Mesendoderm (in vitro differentiated cells): Measurements from ENCODE around the gene GTPBP3.
A peak's percentile ranks its signal among the peaks of the same experiment; 100 is the strongest.

Experiments
- DNase-seq: peaks from one replicate; pipeline ENCODE4 v3.0.0; 2013
- H2AK5ac ChIP-seq: 2 replicates; pipeline ENCODE4 v1.6.1; 2013; ENCODE audit warnings: low read length, inconsistent platforms
- H2BK120ac ChIP-seq: 2 replicates; pipeline ENCODE4 v1.6.1; 2013; ENCODE audit warnings: low read depth, mild to moderate bottlenecking, low read length, moderate library complexity, mixed read lengths
- H2BK15ac ChIP-seq: replicated peaks from 2 replicates; pipeline ENCODE4 v1.6.1; 2013; ENCODE audit warnings: low read depth, mild to moderate bottlenecking, moderate library complexity
- H2BK5ac ChIP-seq: 2 replicates; pipeline ENCODE4 v1.6.1; 2013; ENCODE audit warnings: low read length, inconsistent platforms
- H3K18ac ChIP-seq: 2 replicates; pipeline ENCODE4 v1.6.1; 2013; ENCODE audit warnings: mild to moderate bottlenecking, low read length, mixed read lengths
- H3K23ac ChIP-seq: one replicate; pipeline ENCODE4 v1.6.1; 2013; ENCODE audit warnings: low read length
- H3K27ac ChIP-seq: 2 replicates; pipeline ENCODE4 v1.5.1; 2013; ENCODE audit warnings: low read depth, mild to moderate bottlenecking, inconsistent platforms, low read length, moderate library complexity
- H3K27me3 ChIP-seq: 2 replicates; pipeline ENCODE4 v1.6.1; 2013; ENCODE audit warnings: low read length, control low read depth, mild to moderate bottlenecking, inconsistent platforms; ENCODE audit not compliant: insufficient read depth, poor library complexity
- H3K36me3 ChIP-seq: 2 replicates; pipeline ENCODE4 v1.6.1; 2013; ENCODE audit warnings: low read length, inconsistent platforms; ENCODE audit not compliant: control insufficient read depth, insufficient read depth
- H3K4ac ChIP-seq: one replicate; pipeline ENCODE4 v1.6.1; 2013; ENCODE audit warnings: low read depth, mild to moderate bottlenecking, low read length, moderate library complexity
- H3K4me1 ChIP-seq: 2 replicates; pipeline ENCODE4 v1.6.1; 2013; ENCODE audit warnings: low read depth, low read length, inconsistent platforms; ENCODE audit not compliant: control insufficient read depth
- H3K4me2 ChIP-seq: 2 replicates; pipeline ENCODE4 v1.6.1; 2013; ENCODE audit warnings: low read length
- H3K4me3 ChIP-seq: 2 replicates; pipeline ENCODE4 v1.5.1; 2013; ENCODE audit warnings: mild to moderate bottlenecking, low read length
- H3K56ac ChIP-seq: one replicate; pipeline ENCODE4 v1.6.1; 2013; ENCODE audit warnings: low read length
- H3K79me1 ChIP-seq: 2 replicates; pipeline ENCODE4 v1.6.1; 2013; ENCODE audit warnings: low read length, inconsistent platforms
- H3K79me2 ChIP-seq: 2 replicates; pipeline ENCODE4 v1.6.1; 2013; ENCODE audit warnings: mild to moderate bottlenecking, low read length; ENCODE audit not compliant: control insufficient read depth, insufficient read depth
- H3K9ac ChIP-seq: 2 replicates; pipeline ENCODE4 v1.6.1; 2013; ENCODE audit warnings: low read length, inconsistent platforms
- H4K5ac ChIP-seq: one replicate; pipeline ENCODE4 v1.6.1; 2013; ENCODE audit warnings: low read length
- H4K8ac ChIP-seq: one replicate; pipeline ENCODE4 v1.6.1; 2013; ENCODE audit warnings: low read depth, mild to moderate bottlenecking, control low read depth, low read length, moderate library complexity
- WGBS: extraction: QIAGEN DNeasy Blood & Tissue Kit; methylation state at CpG from one replicate; pipeline ENCODE4 v1.1.7; 2013; ENCODE audit warnings: low lambda C conversion rate, missing lambda C conversion rate; ENCODE audit not compliant: insufficient coverage; ENCODE audit errors: extremely low coverage; 5-methylcytosine and 5-hydroxymethylcytosine counted together

The GTPBP3 gene

GRCh38 chr19:17389957-17390664, 52.8 kb downstream of the GTPBP3 start:
- H4K5ac ChIP-seq: no peak overlapping the region
- no peak for DNase-seq
- H3K4me1 ChIP-seq: no peaks in the 10 kb centered on the region
- H3K9ac ChIP-seq: peak overlapping the region; percentile 59
- no peaks in the 10 kb centered on the region for H3K36me3 ChIP-seq
- peak overlapping the region; percentile 81 for H3K56ac ChIP-seq
- H3K4me3 ChIP-seq: peak overlapping the region; percentile 32
- no peaks in the 10 kb centered on the region for H3K27me3 ChIP-seq
- no peak overlapping the region for H4K8ac ChIP-seq
- no peaks in the 10 kb centered on the region for H3K79me2 ChIP-seq
- no CpG with 5 or more reads among the region's 37 CpGs for WGBS
- peak overlapping the region; percentile 65 for H3K4me2 ChIP-seq
- no peak overlapping the region for H2BK120ac ChIP-seq
- H3K4ac ChIP-seq: no peak overlapping the region
- H3K79me1 ChIP-seq: no peaks in the 10 kb centered on the region
- no peak overlapping the region for H3K18ac ChIP-seq
- no peak overlapping the region for H3K23ac ChIP-seq
- H2AK5ac ChIP-seq: no peak overlapping the region
- no peak overlapping the region for H3K27ac ChIP-seq
- no peak overlapping the region for H2BK15ac ChIP-seq
- no peak overlapping the region for H2BK5ac ChIP-seq

- H2BK5ac ChIP-seq: no peak overlapping the region
- no peak overlapping the region for H3K27ac ChIP-seq
- WGBS: no CpG with 5 or more reads among the region's 50 CpGs
- no peak overlapping the region for H2BK15ac ChIP-seq
- H3K23ac ChIP-seq: no peak overlapping the region
- no peak overlapping the region for H3K4ac ChIP-seq
- H3K9ac ChIP-seq: peak overlapping the region; percentile 72
- peak overlapping the region; percentile 90 for H3K4me2 ChIP-seq
- H3K36me3 ChIP-seq: no peaks in the 10 kb centered on the region
- H4K8ac ChIP-seq: no peak overlapping the region
- peak overlapping the region; percentile 81 for H3K56ac ChIP-seq
- no peak overlapping the region for H4K5ac ChIP-seq
- no peak overlapping the region for H3K18ac ChIP-seq
- H3K4me1 ChIP-seq: no peaks in the 10 kb centered on the region
- no peak overlapping the region for H2BK120ac ChIP-seq
- H3K4me3 ChIP-seq: peak overlapping the region; percentile 32
- H3K79me2 ChIP-seq: no peaks in the 10 kb centered on the region
- H2AK5ac ChIP-seq: no peak overlapping the region
- DNase-seq: peak; percentile 95
- H3K79me1 ChIP-seq: no peaks in the 10 kb centered on the region
- no peaks in the 10 kb centered on the region for H3K27me3 ChIP-seq
These were observed 53.5 kb downstream of the GTPBP3 start for GRCh38 chr19:17390665-17391370.

- WGBS: no CpG with 5 or more reads among the region's 26 CpGs
- H3K27ac ChIP-seq: no peak overlapping the region
- no peak overlapping the region for H3K23ac ChIP-seq
- no peaks in the 10 kb centered on the region for H3K36me3 ChIP-seq
- no peaks in the 10 kb centered on the region for H3K27me3 ChIP-seq
- no peak overlapping the region for H4K8ac ChIP-seq
- no peak overlapping the region for H3K4ac ChIP-seq
- peak overlapping the region; percentile 30 for H3K4me3 ChIP-seq
- DNase-seq: no peak
- peak overlapping the region; percentile 90 for H3K4me2 ChIP-seq
- H3K18ac ChIP-seq: no peak overlapping the region
- H2BK120ac ChIP-seq: no peak overlapping the region
- no peaks in the 10 kb centered on the region for H3K79me2 ChIP-seq
- no peak overlapping the region for H4K5ac ChIP-seq
- peak overlapping the region; percentile 72 for H3K9ac ChIP-seq
- no peak overlapping the region for H2AK5ac ChIP-seq
- H2BK15ac ChIP-seq: no peak overlapping the region
- no peaks in the 10 kb centered on the region for H3K79me1 ChIP-seq
- no peaks in the 10 kb centered on the region for H3K4me1 ChIP-seq
- peak overlapping the region; percentile 66 for H3K56ac ChIP-seq
- no peak overlapping the region for H2BK5ac ChIP-seq
These were observed 54.2 kb downstream of the GTPBP3 start for GRCh38 chr19:17391371-17392151.
